NB4 (cell line): ENCODE data around the gene MOB2.

Experiments used
- CTCF ChIP-seq: IDR thresholded peaks from one replicate; pipeline ENCODE4 v1.5.1; 2012; ENCODE audit warnings: low read depth, low read length
- POLR2A ChIP-seq: IDR thresholded peaks from 2 replicates; pipeline ENCODE4 v1.6.1; 2011; ENCODE audit warnings: mild to moderate bottlenecking; ENCODE audit not compliant: insufficient read length; ENCODE audit errors: extremely low read depth

DNA sequence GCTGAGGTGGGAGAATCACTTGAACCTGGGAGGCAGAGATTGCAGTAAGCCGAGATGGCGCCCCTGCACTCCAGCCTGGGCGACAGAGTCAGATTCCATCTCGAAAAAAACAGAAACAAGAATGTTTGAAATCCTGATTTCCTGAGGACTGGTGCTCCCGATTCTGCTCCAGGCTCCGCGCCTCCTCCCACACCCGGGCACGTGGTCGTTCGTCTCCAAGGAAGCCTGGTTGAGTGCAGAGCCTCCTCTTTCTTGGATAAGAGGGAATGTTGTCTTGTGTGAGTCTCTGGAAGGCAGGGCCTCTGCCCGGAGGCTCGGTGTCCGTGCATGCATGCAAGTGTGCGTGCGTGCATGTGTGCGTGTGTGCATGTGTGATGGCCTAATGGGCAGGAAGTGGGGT, 66.8 kb downstream of the MOB2 start:
- TF ChIP-seq CTCF, result no peak
- no peak for TF ChIP-seq POLR2A
